NCI-H146 (cell line): Measurements from ENCODE around the gene IRAG1.

Experiments
- DNase-seq: peaks from one replicate; lab custom pipeline; 2025; lab: John Stamatoyannopoulos, UW

IRAG1 gene

GRCh38 chr11:10693509-10694081 is at the start of gene IRAG1:
Gene IRAG1, minus strand, starts transcription at chr11:10693755. Its CDS starts 153 bp downstream, at chr11:10693602.
- no peak for DNase-seq

GRCh38 chr11:10742460-10743208 is 49.1 kb upstream of the IRAG1 start:
- no peak for DNase-seq

GRCh38 chr11:10735481-10736475 is 42.2 kb upstream of the IRAG1 start:
- DNase-seq = peak; percentile 91

GRCh38 chr11:10731064-10731680 is 37.6 kb upstream of the IRAG1 start:
- DNase-seq = no peak

- no peak for DNase-seq
Measured at GRCh38 chr11:10730151-10730550, 36.6 kb upstream of the IRAG1 start.

GRCh38 chr11:10728789-10729472 is 35.4 kb upstream of the IRAG1 start:
- DNase-seq = no peak

- DNase-seq = no peak
Measured at GRCh38 chr11:10728154-10728553, 34.6 kb upstream of the IRAG1 start.

GRCh38 chr11:10727146-10727851 is 33.7 kb upstream of the IRAG1 start:
- no peak for DNase-seq

GRCh38 chr11:10725907-10726253 is 32.3 kb upstream of the IRAG1 start:
- DNase-seq = no peak

- no peak for DNase-seq
Measured at GRCh38 chr11:10725114-10725906, 31.8 kb upstream of the IRAG1 start.

- DNase-seq = no peak
Measured at GRCh38 chr11:10722307-10722706, 28.8 kb upstream of the IRAG1 start.

- DNase-seq = no peak
Measured at GRCh38 chr11:10720881-10721376, 27.4 kb upstream of the IRAG1 start.

GRCh38 chr11:10719616-10720015 is 26.1 kb upstream of the IRAG1 start:
- DNase-seq = no peak

- DNase-seq = no peak
Measured at GRCh38 chr11:10716543-10717259, 23.1 kb upstream of the IRAG1 start.

- no peak for DNase-seq
Measured at GRCh38 chr11:10716122-10716521, 22.6 kb upstream of the IRAG1 start.

GRCh38 chr11:10715571-10715970 is 22.0 kb upstream of the IRAG1 start:
- DNase-seq = no peak

- no peak for DNase-seq
Measured at GRCh38 chr11:10709299-10710086, 15.9 kb upstream of the IRAG1 start.

GRCh38 chr11:10708131-10708530 is 14.6 kb upstream of the IRAG1 start:
- no peak for DNase-seq
